HepG2 (cell line): ENCODE measurements around the gene HOXA9. TPM values are rescaled to one million over a fixed set of nuclear protein-coding genes. Genes with fewer than 3 reads are reported as not detected.
A peak's percentile ranks its signal among the peaks of the same experiment; 100 is the strongest.

Source experiments
- ATAC-seq: fragments of 200-7000 bp; cut with Tn5 transposase; 3 replicates; pipeline ENCODE4 v1.9.1; 2020; ENCODE audit warnings: mild to moderate bottlenecking, moderate library complexity
- BruUV-seq: library from RNA; stranded (reverse); fragments of 400-500 nt; replicated peaks from 2 replicates; lab custom pipeline; 2021; lab: Mats Ljungman, UMichigan
- CTCF ChIA-PET: fragments of 300-600 bp; formaldehyde crosslinking; extraction: SDS; loops from one replicate; lab custom pipeline; 2021; ENCODE audit warnings: low total read pairs, inconsistent platforms, low intra/inter-chr PET ratio; lab: Yijun Ruan, JAX
- POLR2A ChIA-PET: fragments of 350-600 bp; sonication (Branson Sonifier 250); formaldehyde crosslinking; loops from one replicate; lab custom pipeline; 2020; ENCODE audit warnings: antibody characterized with exemption, inconsistent platforms; lab: Yijun Ruan, JAX
- DNase-seq: peaks from one replicate; pipeline ENCODE4 v3.0.0-alpha.2; 2015; ENCODE audit warnings: low spot score
- FAIRE-seq: peaks from 3 replicates; lab custom pipeline; 2011; peaks lifted over from hg19 to GRCh38; lab: Jason Lieb, UNC
- H2AFZ ChIP-seq: one replicate; pipeline ENCODE4 v1.6.1; 2011; ENCODE audit warnings: low read length, inconsistent platforms
- H3K27ac ChIP-seq: fragments of 300-600 bp; 3 replicates; pipeline ENCODE4 v1.8.0; 2011; ENCODE audit warnings: mixed run types, mild to moderate bottlenecking, mixed read lengths, low read length, inconsistent platforms; ENCODE audit not compliant: insufficient read depth; ENCODE audit errors: extremely low read length
- H3K27me3 ChIP-seq, 2 experiments: fragments of 200-600 bp in 1 of 2; 2 replicates in 1 of 2; 3 replicates in 1 of 2; pipeline versions ENCODE4 v1.6.0 to v1.8.0; 2011; ENCODE audit warnings: low read length in 2 of 2, mild to moderate bottlenecking in 2 of 2, moderate library complexity in 2 of 2, inconsistent platforms in 1 of 2; ENCODE audit not compliant: insufficient read depth in 2 of 2, control insufficient read depth in 1 of 2
- H3K36me3 ChIP-seq, 2 experiments: fragments of 200-600 bp in 1 of 2; replicated peaks in 1 of 2; 2 replicates in 1 of 2; 3 replicates in 1 of 2; pipeline versions ENCODE4 v1.5.1 to v1.8.0; 2011; ENCODE audit warnings: low read length in 2 of 2, inconsistent platforms in 1 of 2; ENCODE audit not compliant: insufficient read depth in 2 of 2, control insufficient read depth in 1 of 2
- H3K4me1 ChIP-seq: 2 replicates; pipeline ENCODE4 v1.5.1; 2012; ENCODE audit warnings: low read length, inconsistent platforms; ENCODE audit not compliant: insufficient read depth
- H3K4me2 ChIP-seq: 2 replicates; pipeline ENCODE4 v1.6.0; 2011; ENCODE audit warnings: low read depth, low read length, inconsistent platforms
- H3K4me3 ChIP-seq, 3 experiments: fragments of 200-600 bp in 1 of 3; sonication (generic), shearing (Covaris generic) in 1 of 3; replicated peaks in 1 of 3; 2 replicates each; pipeline ENCODE4 v1.5.1; 2011 to 2016; ENCODE audit warnings: low read length in 3 of 3, inconsistent platforms in 2 of 3, low read depth in 2 of 3, mild to moderate bottlenecking in 2 of 3, control low read depth in 1 of 3, mixed read lengths in 1 of 3; ENCODE audit not compliant: insufficient read depth in 1 of 3
- H3K79me2 ChIP-seq: one replicate; pipeline ENCODE4 v1.6.1; 2011; ENCODE audit warnings: low read length, inconsistent platforms; ENCODE audit not compliant: insufficient read depth
- H3K9ac ChIP-seq: 2 replicates; pipeline ENCODE4 v1.6.0; 2011; ENCODE audit warnings: mild to moderate bottlenecking, low read depth, low read length, inconsistent platforms; ENCODE audit not compliant: insufficient read depth
- H3K9me3 ChIP-seq: 2 replicates; pipeline ENCODE4 v1.5.1; 2012; ENCODE audit warnings: mild to moderate bottlenecking, low read length
- H4K20me1 ChIP-seq: 2 replicates; pipeline ENCODE4 v1.6.0; 2011; ENCODE audit warnings: inconsistent platforms, mild to moderate bottlenecking, low read length, moderate library complexity; ENCODE audit not compliant: insufficient read depth
- BRD4 ChIP-seq: sonication (generic); formaldehyde crosslinking; IDR thresholded peaks from 2 replicates; pipeline ENCODE4 v1.4.0; 2020; ENCODE audit warnings: missing genetic modification reagents
- HNF4A ChIP-seq: sonication (generic); formaldehyde crosslinking; IDR thresholded peaks from 2 replicates; pipeline ENCODE4 v1.4.0; 2020; ENCODE audit warnings: missing genetic modification reagents
- IKZF4 ChIP-seq: sonication (generic); formaldehyde crosslinking; IDR thresholded peaks from 2 replicates; pipeline ENCODE4 v1.5.1; 2020; ENCODE audit warnings: borderline replicate concordance, mild to moderate bottlenecking, low read depth, missing genetic modification reagents; ENCODE audit errors: not compliant biosample characterization
- MYC ChIP-seq: sonication (generic); formaldehyde crosslinking; IDR thresholded peaks from 2 replicates; pipeline ENCODE4 v1.9.0; 2021; ENCODE audit warnings: missing genetic modification reagents, borderline replicate concordance
- PATZ1 ChIP-seq: sonication (generic); formaldehyde crosslinking; IDR thresholded peaks from 2 replicates; pipeline ENCODE4 v1.4.0; 2020; ENCODE audit warnings: missing genetic modification reagents
- PHB2 ChIP-seq: fragments of 450-650 bp; IDR thresholded peaks from 2 replicates; pipeline ENCODE4 v1.6.1; 2018; ENCODE audit not compliant: partially characterized antibody
- RARA ChIP-seq: IDR thresholded peaks from 2 replicates; pipeline ENCODE4 v1.6.1; 2016; ENCODE audit warnings: missing genetic modification reagents, missing compliant biosample characterization
- REXO4 ChIP-seq: sonication (generic); formaldehyde crosslinking; IDR thresholded peaks from 2 replicates; pipeline ENCODE4 v1.8.0; 2022; ENCODE audit warnings: missing genetic modification reagents, mild to moderate bottlenecking, borderline replicate concordance
- STAG1 ChIP-seq: sonication (generic); formaldehyde crosslinking; IDR thresholded peaks from 2 replicates; pipeline ENCODE4 v1.4.0; 2020; ENCODE audit warnings: missing genetic modification reagents
- TCF12 ChIP-seq, 2 experiments: fragments of 450-650 bp in 1 of 2; sonication (generic) in 1 of 2; formaldehyde crosslinking in 1 of 2; IDR thresholded peaks; 2 replicates each; pipeline versions ENCODE4 v1.6.1 to v1.8.0; 2017 to 2022; ENCODE audit warnings: antibody characterized with exemption in 1 of 2, mild to moderate bottlenecking in 1 of 2, missing genetic modification reagents in 1 of 2, moderate library complexity in 1 of 2
- XRCC5 ChIP-seq: fragments of 200-400 bp; formaldehyde crosslinking; optimal IDR thresholded peaks from 2 replicates; pipeline ENCODE3; 2017; ENCODE audit warnings: mild to moderate bottlenecking, low read length
- ZBTB10 ChIP-seq: sonication (generic); formaldehyde crosslinking; IDR thresholded peaks from 2 replicates; pipeline ENCODE4 v1.4.0; 2020; ENCODE audit warnings: missing genetic modification reagents, borderline replicate concordance
- ZNF687 ChIP-seq: sonication (generic); formaldehyde crosslinking; IDR thresholded peaks from 2 replicates; pipeline ENCODE4 v1.5.1; 2020; ENCODE audit warnings: mild to moderate bottlenecking, missing genetic modification reagents, moderate library complexity
- WGBS: methylation state at CpG from one replicate; pipeline ENCODE4 v1.1.6; 2017; ENCODE audit warnings: low lambda C conversion rate; 5-methylcytosine and 5-hydroxymethylcytosine counted together
- in situ Hi-C: cut with HindIII; loops from 2 replicates; pipeline ENCODE4 v1.10.0; 2017; ENCODE audit warnings: low pct_unique_long_range_greater_than_20kb; ENCODE audit not compliant: extremely low pct_ligation_motif_present
- intact Hi-C: fragments of 100-400 bp; cut with micrococcal nuclease; formaldehyde crosslinking; loops from one replicate; pipeline ENCODE4 v1.10.0; 2022; ENCODE audit not compliant: unreplicated experiment
- polyA plus RNA-seq, 8 experiments: library from polyadenylated mRNA; depleted of rRNA in 3 of 8; stranded (reverse) in 7 of 8; unstranded in 1 of 8; fragments of >200 nt; fragmentation: Illumina TruSeq in 4 of 8; extraction: Trizol in 4 of 8; gene quantifications; 2 replicates each; pipeline versions ENCODE4 v1.2.1 to v1.2.3, GENCODE V29; 2011 to 2016; ENCODE audit warnings: low read depth in 4 of 8, missing spikeins in 1 of 8, mixed read lengths in 1 of 8; ENCODE audit not compliant: insufficient read depth in 1 of 8
- total RNA-seq, 5 experiments: library from RNA; depleted of rRNA; stranded (reverse); fragments of >200 nt; fragmentation: Illumina TruSeq; extraction: Trizol; gene quantifications; 2 replicates each; pipeline ENCODE4 v1.2.3, GENCODE V29; 2016; ENCODE audit warnings: low read depth in 1 of 5

Gene HOXA9
- total and polyA plus RNA-seq, 2 of the 13 experiments (the other 11 are each of a cell fraction or from before 2014, with no cell fraction given): not detected

- TF ChIP-seq ZBTB10: no peak
- no peak for TF ChIP-seq TCF12 (IDR thresholded peaks at IDR 0.05)
- TF ChIP-seq TCF12 (CRISPR knock-in tag; IDR thresholded peaks at IDR 0.05): no peak
- no peak for TF ChIP-seq MYC (CRISPR knock-in tag)
- no peak for TF ChIP-seq PHB2
- no peak for TF ChIP-seq REXO4 (CRISPR knock-in tag)
Measured at GRCh38 chr7:27211084-27211446, 45.7 kb upstream of the HOXA9 start (continued).

- POLR2A ChIA-PET: no interaction called here
- intact Hi-C loops: loop anchor here (5.0 kb wide), 1 partner anchor 812 kb away; no protein-coding TSS in a partner anchor
- H3K79me2 ChIP-seq: no peaks in the 10 kb centered on the region
- no peak overlapping the region for H3K9ac ChIP-seq
- H3K27ac ChIP-seq: no peak overlapping the region
- no TSS peak for BruUV-seq
- CTCF ChIA-PET: interaction anchor here (2.2 kb wide), 1 partner anchor 710 kb away, joined by 14 read pairs; no protein-coding TSS in a partner anchor
- no peak for FAIRE-seq
- H3K4me1 ChIP-seq: peaks cover 15% of the 10 kb centered on the region
- no peak for DNase-seq
- H3K4me2 ChIP-seq: peak overlapping the region; percentile 80
- no peaks in the 10 kb centered on the region for H3K9me3 ChIP-seq
- no peaks in the 10 kb centered on the region for H4K20me1 ChIP-seq
- ATAC-seq: peak; percentile 74
- peaks cover 0 to 80% of the 10 kb centered on the region in 2 experiments; a peak in 4 of 5 replicates for H3K27me3 ChIP-seq
- in situ Hi-C loops: no loop called here
- H3K4me3 ChIP-seq: peak overlapping the region; percentile 23 to 56 (median 51); a peak in 3 of 6 replicates
- 2% methylated on average over 27 of the region's 32 CpGs for WGBS
- no peak overlapping the region for H2AFZ ChIP-seq
- no peaks in the 10 kb centered on the region for H3K36me3 ChIP-seq
- TF ChIP-seq RARA (CRISPR knock-in tag) (peak; percentile 21; the same call in 1 of the 2 replicates), ZNF687 (CRISPR knock-in tag) (peak; percentile 26), BRD4 (CRISPR knock-in tag) (no peak), XRCC5 (peak; percentile 19), PATZ1 (CRISPR knock-in tag) (peak; percentile 49), STAG1 (CRISPR knock-in tag) (peak; percentile 47), HNF4A (CRISPR knock-in tag) (peak; percentile 52), IKZF4 (CRISPR knock-in tag) (peak; percentile 41)
Measured at GRCh38 chr7:27210441-27211083, 45.2 kb upstream of the HOXA9 start.
